ENCODE data around the gene PRG3.

PRG3 gene

DNA sequence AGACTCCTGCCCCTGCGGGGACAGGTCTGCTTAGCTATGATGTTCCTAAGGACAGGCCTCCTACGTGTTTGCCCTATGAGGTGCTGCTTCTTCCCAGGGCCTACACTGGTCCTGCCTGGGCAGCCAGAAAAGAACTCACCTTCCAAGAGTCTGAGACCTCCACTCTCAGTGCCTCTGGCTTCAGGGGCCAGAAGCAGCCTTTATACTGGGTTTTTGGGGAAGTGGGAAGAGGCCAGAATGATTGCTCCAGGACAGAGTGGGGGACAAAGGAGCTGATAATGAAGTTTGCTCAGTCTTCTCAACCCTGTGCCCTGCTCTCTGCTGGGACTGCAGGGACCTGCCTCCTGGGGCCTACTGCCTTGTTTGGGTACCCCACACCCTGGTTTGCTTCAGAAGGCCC, at the start of gene PRG3:
Gene PRG3 (minus strand): TSS at position 176 of the 400 bp plus-strand sequence. CDS start 442 bp downstream, outside the sequence.
- DNase-seq, result no peak

DNA sequence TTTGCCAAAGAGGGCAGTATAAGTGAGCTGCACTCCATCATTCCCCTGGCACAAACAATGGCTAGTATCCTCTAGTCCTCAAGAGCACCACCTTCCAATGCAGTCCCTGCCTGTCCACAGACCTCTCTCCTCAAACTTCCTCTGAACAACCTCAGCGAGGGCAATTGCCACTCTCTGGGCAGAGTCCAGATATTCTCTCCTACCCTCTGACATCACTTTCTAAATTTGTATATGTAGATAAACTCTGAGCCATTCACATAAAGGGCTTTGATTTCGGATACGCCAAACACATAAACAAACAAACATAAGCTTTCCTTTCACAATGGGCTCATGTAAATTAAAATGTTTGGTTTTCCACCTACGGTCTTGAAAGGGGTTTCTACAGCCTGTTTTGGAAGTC, 49.0 kb upstream of the PRG3 start:
- no peak for DNase-seq

DNA sequence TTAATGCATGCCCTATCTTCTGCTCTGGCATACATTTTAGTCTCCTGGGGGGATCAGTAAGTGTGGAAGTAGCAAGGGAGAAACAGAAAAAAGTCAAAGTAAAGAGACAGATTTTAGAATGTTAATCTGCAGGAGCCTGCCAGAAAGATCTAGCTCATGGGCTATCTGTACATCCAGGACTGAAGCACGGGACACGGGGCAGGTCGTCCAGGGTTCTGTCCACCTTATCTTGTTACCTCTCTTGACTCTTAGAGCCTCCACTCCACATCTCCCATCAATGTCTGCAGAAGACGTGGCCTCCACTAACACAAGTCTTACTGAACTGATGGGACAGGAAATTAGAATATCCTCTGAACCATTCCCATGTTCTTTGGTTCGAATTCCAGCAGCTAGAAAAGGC, 47.7 kb upstream of the PRG3 start:
- no peak for DNase-seq

DNA sequence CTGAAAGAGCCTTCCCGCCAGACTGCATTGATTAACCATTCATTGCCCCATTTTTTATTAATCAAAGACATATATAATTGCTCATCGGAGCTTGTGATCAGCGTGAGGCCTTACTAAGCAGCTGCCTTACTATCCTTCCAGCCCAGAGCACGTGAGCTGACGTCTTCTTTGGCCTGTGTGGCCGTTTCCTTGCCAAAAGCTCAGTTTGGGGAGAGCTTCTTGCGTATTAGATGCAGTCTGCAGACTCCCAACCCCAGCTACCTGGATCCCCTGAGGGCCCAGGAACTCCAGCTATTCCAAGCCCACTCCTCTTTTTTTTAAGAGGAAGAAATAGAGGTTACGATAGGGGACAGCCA, 46.8 kb upstream of the PRG3 start:
- DNase-seq, result no peak

- DNase-seq, result no peak
Measured at GRCh38 chr11:57426929-57427726, 46.2 kb upstream of the PRG3 start, which contains the start of gene SLC43A3. TSS of gene SLC43A3 (minus strand) at chr11:57427121. CDS start at chr11:57426172, 949 bp downstream.

DNA sequence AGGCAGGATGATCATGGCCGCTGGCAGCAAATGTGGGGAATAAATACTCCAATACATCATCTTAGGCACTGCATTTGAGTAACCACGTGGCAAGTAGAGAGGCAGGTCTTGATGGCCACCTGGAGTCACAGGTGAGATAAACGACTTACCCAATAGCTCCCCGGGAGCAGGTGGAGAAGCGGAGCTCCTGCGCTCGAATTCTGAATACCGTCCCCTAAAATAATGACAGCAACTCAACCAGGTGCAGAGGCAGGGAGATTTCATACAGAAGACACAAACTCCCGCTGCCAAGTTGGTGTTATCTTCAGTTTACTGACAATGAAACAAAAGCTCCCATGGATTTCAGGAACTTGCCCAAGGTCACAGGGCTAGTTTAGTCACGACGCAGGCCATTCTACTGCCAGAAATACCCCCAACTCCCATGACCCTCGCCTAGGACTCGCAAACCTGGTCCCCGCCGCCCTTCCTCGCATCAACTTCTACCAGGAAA, 45.5 kb upstream of the PRG3 start:
- no peak for DNase-seq

DNA sequence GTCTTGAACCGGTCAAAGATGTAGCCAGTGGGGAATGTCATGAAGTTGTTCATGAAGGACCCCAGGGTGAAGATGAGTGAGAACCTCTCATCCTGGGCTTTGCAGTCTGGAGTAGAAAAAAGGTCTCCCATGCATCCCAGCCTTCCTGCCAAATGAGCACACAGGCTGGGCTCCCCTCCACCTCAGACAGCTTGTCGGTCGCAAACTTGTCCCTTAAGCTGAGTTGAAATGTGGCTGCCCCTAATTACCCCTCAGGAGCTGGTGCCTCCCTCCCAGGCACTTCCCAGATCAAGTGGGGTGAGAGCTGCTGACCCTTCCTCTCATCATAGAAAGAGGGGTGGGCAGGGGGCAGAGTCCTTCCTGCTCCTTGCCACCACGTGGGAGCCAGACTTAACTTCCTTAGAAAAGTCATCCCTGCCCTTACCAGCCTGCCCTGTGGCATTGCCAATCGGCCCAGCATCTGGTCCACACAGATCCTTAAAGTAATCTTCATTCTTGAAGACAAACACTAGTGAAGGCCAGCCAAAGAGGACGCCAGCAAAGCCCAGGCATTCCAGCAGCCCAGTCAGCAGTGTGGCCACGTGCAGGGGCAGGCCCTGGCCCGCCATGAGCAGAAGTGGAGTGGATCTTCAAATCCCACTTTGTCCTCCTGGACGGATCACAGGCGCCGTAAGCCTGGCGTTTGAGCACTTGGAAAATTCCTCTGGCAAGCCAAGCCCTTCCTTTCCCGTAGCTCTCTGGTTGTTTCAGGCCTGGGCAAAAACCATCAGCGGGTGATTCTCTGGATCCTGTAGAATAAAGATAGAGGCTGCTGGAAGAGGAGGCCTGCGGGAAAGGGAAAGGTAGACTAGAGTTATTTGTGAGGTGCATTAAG, 44.9 kb upstream of the PRG3 start:
- DNase-seq, result no peak

- no peak for DNase-seq
Measured at GRCh38 chr11:57424792-57425564, 44.0 kb upstream of the PRG3 start.

DNA sequence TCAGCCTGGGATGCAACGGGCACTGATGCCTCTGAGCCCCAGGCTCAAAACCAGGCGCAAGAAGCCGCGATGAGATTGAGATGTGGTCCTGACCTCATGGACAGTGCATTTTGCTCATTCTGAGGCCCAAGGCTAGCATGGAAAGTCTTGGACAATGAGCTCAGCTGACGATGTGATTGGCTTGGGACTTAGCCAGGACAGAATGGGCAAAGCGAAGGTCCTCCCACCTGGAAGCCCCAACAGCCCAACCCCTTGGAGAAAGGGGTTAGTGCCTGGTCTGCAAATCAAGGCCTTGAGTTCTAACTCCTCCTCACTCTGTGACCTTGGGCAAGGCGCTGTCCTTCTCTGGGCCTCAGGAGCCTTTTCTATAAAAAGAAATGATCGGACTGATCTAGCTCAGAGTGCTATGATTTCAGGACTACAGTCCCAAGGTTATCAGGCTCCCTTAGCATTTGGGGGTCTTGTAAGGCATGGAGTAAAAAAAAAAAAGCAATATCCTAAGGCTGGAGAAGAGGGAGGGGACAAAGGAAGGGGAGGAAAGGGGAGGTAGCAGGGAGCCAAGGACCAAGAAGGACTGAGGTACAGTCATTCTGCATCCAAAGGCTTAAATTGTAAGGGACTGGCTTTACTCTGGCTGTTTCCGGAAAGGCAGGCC, 43.3 kb upstream of the PRG3 start:
- no peak for DNase-seq

- no peak for DNase-seq
Measured at GRCh38 chr11:57422669-57423068, 41.7 kb upstream of the PRG3 start.

DNA sequence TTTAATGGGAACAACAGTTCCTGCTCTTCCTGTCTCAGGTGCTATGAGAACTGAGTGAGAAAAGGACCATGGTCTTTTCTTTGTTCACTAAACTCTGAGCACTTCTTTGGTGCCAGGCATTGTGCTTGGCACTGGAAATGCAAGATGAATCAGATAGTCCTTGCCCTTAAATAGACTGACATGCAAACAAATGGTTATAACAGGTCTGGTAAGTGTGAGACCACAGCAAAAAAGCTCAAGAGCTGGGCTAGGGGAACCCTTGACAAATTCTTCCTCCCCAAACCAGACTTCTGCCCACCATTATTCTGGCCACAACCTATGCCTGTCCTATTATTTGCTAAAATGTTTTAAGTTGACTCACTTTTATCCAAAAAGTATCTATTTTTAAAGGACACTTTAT, 40.9 kb upstream of the PRG3 start:
- no peak for DNase-seq

GRCh38 chr11:57421066-57421465, 40.1 kb upstream of the PRG3 start:
- no peak for DNase-seq

DNA sequence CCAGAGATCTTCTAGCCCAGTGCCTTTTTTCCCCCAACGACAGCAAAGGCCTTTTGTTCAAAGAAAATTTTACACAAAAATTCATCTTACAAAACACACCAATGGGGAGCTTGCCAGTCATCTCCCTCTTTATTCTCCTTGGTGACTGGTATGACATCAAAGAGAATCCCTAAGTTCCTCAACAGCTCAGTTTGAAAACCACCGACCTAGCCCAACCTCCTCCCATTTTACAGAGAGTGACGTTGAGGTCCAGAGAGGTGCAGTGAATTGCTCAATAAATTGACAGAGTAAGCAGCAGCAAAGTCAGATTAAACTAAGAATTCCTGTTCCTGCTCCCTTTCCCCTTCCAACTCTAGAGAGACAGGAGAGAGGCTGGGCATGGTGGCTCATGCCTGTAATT, 38.2 kb upstream of the PRG3 start:
- DNase-seq, result no peak

DNA sequence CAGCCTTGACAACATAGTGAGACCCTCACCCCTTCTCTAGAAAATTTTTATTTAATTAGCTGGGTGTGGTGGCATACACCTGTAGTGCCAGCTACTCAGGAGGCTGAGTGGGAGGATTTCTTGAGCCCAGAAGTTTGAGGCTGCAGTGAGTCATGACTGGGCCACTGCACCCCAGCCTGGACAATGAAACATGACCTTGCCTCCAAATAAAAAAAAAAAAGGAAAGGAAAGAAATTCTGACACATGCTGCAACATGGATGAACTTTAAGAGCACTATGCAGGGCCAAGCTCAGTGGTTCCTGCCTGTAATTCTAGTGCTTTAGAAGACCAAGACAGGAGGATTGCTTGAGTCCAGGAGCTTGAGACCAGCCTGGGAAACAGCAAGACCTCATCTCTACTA, 37.2 kb upstream of the PRG3 start:
- DNase-seq, result no peak

- no peak for DNase-seq
Measured at GRCh38 chr11:57417056-57417455, 36.1 kb upstream of the PRG3 start.

DNA sequence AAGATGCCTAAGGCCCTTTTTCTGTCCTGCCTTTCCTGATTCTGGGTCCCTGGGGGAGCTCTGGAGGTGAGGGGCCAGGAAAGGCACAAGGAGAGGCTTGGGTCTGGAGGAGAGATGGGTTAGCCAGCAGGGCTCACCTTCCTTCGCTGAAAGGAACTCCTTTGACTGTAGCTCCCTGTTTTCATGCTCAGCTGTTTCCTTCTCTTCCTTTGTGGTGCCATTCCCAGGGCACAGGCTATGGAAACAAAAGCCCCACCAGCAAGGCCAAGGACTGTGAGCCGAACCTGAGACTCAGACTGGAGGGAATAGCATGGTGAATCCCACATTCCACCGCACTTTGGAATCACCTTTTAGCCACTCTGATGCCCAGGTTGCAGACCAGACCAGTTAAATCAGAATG, 35.5 kb upstream of the PRG3 start:
- no peak for DNase-seq

DNA sequence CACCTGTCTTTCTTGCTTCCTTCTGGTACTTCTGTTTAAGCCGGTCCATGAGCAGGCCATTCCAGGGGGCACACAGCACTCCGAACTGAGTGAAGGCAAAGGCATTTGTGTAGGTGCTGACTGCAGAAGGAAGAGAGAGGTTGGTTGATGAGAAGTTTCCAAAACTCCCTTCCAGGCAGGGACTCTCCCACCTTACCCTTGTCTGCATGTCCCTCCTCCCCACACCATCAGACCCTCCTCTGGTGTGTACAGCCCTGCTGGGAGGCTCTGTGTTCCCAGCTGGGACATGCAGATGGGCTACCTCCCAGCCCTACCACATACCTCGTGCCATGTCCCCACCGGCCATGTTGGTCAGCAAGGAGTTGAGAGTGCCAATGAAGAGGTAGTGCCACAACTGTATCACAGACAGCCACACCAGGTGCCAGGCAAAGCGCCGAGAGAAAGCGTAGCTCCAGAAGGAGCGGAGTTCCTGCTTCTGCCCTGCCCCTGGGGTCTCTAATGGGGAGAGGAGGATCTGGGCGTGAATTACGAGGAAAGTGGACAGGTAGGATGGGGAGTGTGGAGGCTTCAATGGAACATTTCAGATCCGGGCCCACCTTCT, 33.8 kb upstream of the PRG3 start:
- DNase-seq, result no peak

DNA sequence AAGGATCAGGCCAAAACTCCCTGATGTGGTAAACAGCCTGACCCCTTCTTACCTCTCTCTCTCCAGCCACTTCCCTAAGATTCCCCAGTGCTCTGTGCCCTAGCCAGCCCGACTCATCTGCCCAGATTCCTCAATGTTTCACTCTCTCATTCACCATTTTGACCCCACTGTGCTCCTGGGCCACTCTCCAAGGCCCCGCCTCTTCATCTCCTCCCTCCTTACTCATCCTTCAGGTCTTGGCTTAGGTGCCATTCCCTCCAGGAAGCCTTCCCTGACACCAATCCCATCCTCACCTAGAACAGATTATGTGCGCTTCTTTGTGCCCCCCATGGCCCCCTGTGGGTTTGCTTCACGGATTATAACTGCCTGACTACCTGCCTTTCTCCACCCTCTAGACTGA, 32.7 kb upstream of the PRG3 start:
- no peak for DNase-seq

DNA sequence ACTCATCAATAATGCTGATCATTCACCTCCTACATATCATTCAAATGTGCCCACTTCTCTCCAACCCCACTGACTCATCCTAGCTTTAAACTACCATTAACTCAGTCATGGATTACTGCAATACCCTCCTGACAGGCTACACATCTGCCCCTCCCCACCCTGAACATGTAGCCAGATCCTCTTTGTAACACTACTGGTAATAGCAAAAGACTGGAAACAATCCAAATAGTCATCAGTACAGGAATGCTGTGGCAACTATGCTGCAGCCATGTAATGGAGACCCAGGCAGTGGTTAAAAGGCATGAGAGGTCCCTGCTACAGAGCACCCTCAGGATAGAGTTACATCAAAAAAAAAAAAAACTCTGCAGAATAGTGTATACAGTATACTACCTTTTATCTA, 29.3 kb upstream of the PRG3 start:
- no peak for DNase-seq

DNA sequence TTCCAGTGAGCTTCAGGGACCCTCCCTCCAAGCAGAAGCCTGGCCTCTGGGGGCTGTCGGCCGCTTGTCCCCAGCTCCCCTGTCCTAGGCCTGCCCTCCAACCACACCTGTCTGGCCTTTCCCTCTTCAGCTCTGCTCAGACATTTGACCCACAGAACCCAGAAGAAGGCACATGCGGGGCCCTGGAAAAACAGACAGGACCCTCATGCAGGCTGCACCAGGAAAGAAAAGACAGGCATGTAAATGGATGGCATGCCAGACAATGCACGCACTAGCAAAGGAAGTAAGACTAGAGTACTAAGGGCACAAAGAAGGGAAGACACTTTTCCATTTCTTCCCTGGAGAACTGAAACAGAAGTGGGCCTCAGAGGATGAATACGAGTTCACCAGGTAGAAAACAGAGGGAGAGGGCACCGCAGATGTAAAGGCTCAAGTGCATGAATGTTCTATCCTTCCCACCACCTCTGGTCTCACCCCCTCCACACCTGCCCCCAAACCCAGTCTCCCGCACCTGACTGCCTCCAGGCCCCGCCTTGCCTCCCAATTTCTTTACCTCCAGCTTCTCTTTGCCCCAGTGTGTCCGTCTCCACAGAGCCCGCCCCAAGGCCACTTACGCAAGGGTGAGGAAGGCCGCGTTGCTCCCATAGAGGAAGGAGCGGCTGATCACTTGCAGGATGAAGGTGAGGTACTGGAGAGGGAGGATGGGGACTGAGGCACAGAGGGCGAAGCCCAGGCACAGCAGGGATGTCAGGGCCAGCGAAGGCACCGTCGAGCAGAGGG, 28.6 kb upstream of the PRG3 start:
- DNase-seq, result no peak

DNA sequence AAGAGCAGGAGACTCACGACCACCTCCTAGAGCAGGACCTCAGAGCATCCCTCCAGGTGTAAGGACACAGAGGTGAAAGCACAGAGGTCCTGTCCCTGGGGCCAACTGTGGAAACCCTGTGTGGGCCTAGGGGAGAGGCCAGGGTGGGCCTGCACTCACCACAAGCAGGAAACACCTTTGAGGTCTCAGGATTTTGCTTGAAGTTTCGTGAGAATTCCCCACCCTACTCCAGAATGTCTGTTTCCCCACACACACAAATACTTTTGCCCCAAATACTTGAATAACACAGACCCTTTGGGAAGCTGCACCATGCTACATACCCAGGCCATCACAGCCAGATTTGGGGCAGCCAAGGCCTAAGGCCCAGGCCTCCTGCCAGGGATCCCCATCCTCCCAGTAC, 27.8 kb upstream of the PRG3 start:
- DNase-seq, result no peak
